Heart right ventricle (tissue), 16 donors: ENCODE measurements around the gene MS4A1. TPM values are rescaled to one million over a fixed set of nuclear protein-coding genes. Genes with fewer than 3 reads are reported as not detected.

Experiments
- ATAC-seq, 8 donors: fragments of 200-7000 bp; cut with Tn5 transposase; one replicate each; pipeline ENCODE4 v1.9.1; 2020; ENCODE audit warnings: mild to moderate bottlenecking in 8 of 8, moderate library complexity in 8 of 8, moderate number of reproducible peaks in 1 of 8
- DNase-seq, 2 donors: peaks; one replicate each; pipeline ENCODE4 v3.0.0-alpha.2; 2020
- H3K27ac ChIP-seq, 10 donors: fragments of 200-600 bp; sonication (generic) in 2 of 10; one replicate each; pipeline versions ENCODE4 v1.5.0 to v1.8.0; 2020 to 2022; ENCODE audit warnings: mild to moderate bottlenecking in 3 of 10
- H3K27me3 ChIP-seq, 7 donors: fragments of 200-600 bp; one replicate each; pipeline ENCODE4 v1.8.0; 2021 to 2022; ENCODE audit warnings: mild to moderate bottlenecking in 2 of 7
- H3K36me3 ChIP-seq, 9 donors: fragments of 200-600 bp; sonication (generic) in 1 of 9; one replicate each; pipeline versions ENCODE4 v1.5.0 to v1.8.0; 2020 to 2022; ENCODE audit warnings: mild to moderate bottlenecking in 2 of 9
- H3K4me1 ChIP-seq, 9 donors: fragments of 200-600 bp; sonication (generic) in 1 of 9; one replicate each; pipeline versions ENCODE4 v1.5.0 to v1.8.0; 2020 to 2022; ENCODE audit warnings: mild to moderate bottlenecking in 4 of 9
- H3K4me3 ChIP-seq, 10 donors: fragments of 200-600 bp; sonication (generic) in 2 of 10; one replicate each; pipeline versions ENCODE4 v1.5.0 to v1.8.0; 2020 to 2022; ENCODE audit warnings: mild to moderate bottlenecking in 7 of 10, moderate library complexity in 2 of 10
- H3K9me3 ChIP-seq, 11 donors: fragments of 200-600 bp in 10 of 11; sonication (generic) in 2 of 11; one replicate each; pipeline versions ENCODE4 v1.5.0 to v1.8.0; 2013 to 2022; ENCODE audit warnings: mild to moderate bottlenecking in 2 of 11, control low read depth in 1 of 11, moderate library complexity in 1 of 11
- WGBS, 2 donors: extraction: QIAGEN DNeasy Blood & Tissue Kit; methylation state at CpG; one replicate each; pipeline ENCODE4 v1.1.7; 2013; ENCODE audit warnings: inconsistent platforms in 1 of 2; 5-methylcytosine and 5-hydroxymethylcytosine counted together
- intact Hi-C, 10 donors: fragments of 100-400 bp; cut with DNase I; formaldehyde crosslinking; loops; one replicate each; pipeline versions ENCODE4 v1.11.1 to v1.14.2; 2022
- polyA plus RNA-seq, 2 donors: library from polyadenylated mRNA; stranded (reverse); fragments of 200-250 nt; gene quantifications; one replicate each; pipeline ENCODE4 v1.2.3, GENCODE V29; 2013
- total RNA-seq, 10 donors: library from RNA; stranded (reverse); fragmentation: NEBNext Ultra II Directional in 3 of 10; extraction: Animal tissue kit (Norgen Biotek cat#: 25700) in 3 of 10; gene quantifications; one replicate each; pipeline versions ENCODE4 v1.2.1 to v1.2.4, GENCODE V29; 2021 to 2023
- TF ChIP-seq, protein P1 (sequence below), 9 donors: fragments of 200-600 bp; sonication (generic) in 2 of 9; IDR thresholded peaks; one replicate each; pipeline versions ENCODE4 v1.5.0 to v1.8.0; 2021 to 2022; ENCODE audit warnings: antibody characterized with exemption in 9 of 9, mild to moderate bottlenecking in 5 of 9, moderate library complexity in 1 of 9
- donor health status: Arrhythmogenic right ventricular cardiomyopathy.
- donor health status: ischemic (EF 13 %, LVEDD 7.1; RV severe dilation, severe dysfunction).
- donor health status: healthy with polysubstance abuse.
- donor health status: DM: no; HTN: yes; CAD: no.
- donor health status: DM: no; HTN: no; CAD: no.
- donor health status: ischemic (EF 25% LVEDD 6.9; RV normal size, moderate dysfunction).
- donor health status: ischemic (EF 25% LVEDD 5.7; RV mildly dilated, moderate dysfunction).
- donor health status: healthy.
- donor health status: DM: yes; HTN: yes; CAD: no.
- donor health status: Ischemic cardiomyopathy.
- donor health status: ischemic (EF 35%, LVEDD 5.7; RV mildly dilated, moderate dysfunction).
- donor health status: nonischemic (EF 11% LVEDD 7.7; RV severe dilation, severe dysfunction).
- donor health status: DM: yes; HTN: yes; CAD: no.
- donor health status: PGD.
- donor health status: ischemic (EF 29% LVEDD 5.4; RV normal size, mild dysfunction).
- donor health status: nonischemic (EF 23%, LVEDD 6.1; RV moderate dilation, normal function).

MS4A1 gene
- total and polyA plus RNA-seq, 12 donors: 0.17 to 0.51 (median 0.40) TPM; not detected in 8

GRCh38 chr11:60485987-60486386 lies 30.3 kb downstream of the MS4A1 start:
- TF ChIP-seq, protein P1, sequence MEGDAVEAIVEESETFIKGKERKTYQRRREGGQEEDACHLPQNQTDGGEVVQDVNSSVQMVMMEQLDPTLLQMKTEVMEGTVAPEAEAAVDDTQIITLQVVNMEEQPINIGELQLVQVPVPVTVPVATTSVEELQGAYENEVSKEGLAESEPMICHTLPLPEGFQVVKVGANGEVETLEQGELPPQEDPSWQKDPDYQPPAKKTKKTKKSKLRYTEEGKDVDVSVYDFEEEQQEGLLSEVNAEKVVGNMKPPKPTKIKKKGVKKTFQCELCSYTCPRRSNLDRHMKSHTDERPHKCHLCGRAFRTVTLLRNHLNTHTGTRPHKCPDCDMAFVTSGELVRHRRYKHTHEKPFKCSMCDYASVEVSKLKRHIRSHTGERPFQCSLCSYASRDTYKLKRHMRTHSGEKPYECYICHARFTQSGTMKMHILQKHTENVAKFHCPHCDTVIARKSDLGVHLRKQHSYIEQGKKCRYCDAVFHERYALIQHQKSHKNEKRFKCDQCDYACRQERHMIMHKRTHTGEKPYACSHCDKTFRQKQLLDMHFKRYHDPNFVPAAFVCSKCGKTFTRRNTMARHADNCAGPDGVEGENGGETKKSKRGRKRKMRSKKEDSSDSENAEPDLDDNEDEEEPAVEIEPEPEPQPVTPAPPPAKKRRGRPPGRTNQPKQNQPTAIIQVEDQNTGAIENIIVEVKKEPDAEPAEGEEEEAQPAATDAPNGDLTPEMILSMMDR (IDR thresholded peaks at IDR 0.05): peak in 2 of 9 donors; percentile 11 to 41
- peaks cover 0 to 7% (median 0%) of the 10 kb centered on the region in 7 donors for H3K27me3 ChIP-seq
- ATAC-seq (no peak), DNase-seq (no peak)
- peaks cover 0 to 7% (median 0%) of the 10 kb centered on the region in 9 donors for H3K4me1 ChIP-seq
- H3K9me3 ChIP-seq: no peaks in the 10 kb centered on the region
- no peak overlapping the region for H3K4me3 ChIP-seq
- intact Hi-C loops: no loop called here
- WGBS, 2 donors: 63 to 65% methylated on average over 5 of the region's 5 CpGs
- H3K27ac ChIP-seq: no peak overlapping the region
- no peaks in the 10 kb centered on the region for H3K36me3 ChIP-seq

DNA sequence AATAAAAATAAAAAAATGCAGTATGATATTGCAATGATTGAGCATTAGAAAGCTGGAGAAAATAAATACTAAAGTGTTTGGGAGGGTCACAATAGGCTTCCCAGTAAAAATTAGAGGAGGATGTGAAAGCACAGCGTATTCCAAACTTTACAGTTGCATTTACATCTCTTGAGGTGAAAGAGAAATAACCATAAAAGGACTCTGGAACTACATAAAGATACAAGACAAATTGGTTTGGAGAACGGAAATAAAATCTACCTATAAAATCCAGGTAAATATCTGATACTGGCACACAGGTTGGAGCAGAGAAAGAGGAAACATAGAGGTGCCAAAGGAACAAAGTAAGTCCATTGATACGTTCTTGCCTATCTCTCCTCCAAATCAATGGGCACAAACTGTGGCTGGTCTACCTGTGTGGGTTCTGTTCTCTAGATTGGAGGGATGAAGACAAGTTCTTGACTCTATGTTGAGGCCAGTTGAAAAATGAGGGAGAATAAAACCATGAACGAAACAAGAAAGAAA lies 36.9 kb downstream of the MS4A1 start, which contains the start of gene MS4A12:
Gene MS4A12, plus strand, starts transcription at position 291 of the 522 bp plus-strand sequence. CDS start 4,541 bp downstream, outside the sequence.
- intact Hi-C loops: no loop called here
- Histone ChIP-seq H3K9me3 (no peaks in the 10 kb centered on the region), H3K27me3 (peaks cover 0 to 7% (median 0%) of the 10 kb centered on the region in 7 donors), H3K4me3 (no peak within 1 kb of the TSS), H3K4me1 (no peaks in the 10 kb centered on the region), H3K27ac (no peak within 1 kb of the TSS), H3K36me3 (no peaks in the 10 kb centered on the region)
- TF ChIP-seq, protein P1 (IDR thresholded peaks at IDR 0.05): no peak
- WGBS, 2 donors: 71 to 80% methylated on average over 4 of the region's 4 CpGs
- ATAC-seq (no peak), DNase-seq (no peak)

DNA sequence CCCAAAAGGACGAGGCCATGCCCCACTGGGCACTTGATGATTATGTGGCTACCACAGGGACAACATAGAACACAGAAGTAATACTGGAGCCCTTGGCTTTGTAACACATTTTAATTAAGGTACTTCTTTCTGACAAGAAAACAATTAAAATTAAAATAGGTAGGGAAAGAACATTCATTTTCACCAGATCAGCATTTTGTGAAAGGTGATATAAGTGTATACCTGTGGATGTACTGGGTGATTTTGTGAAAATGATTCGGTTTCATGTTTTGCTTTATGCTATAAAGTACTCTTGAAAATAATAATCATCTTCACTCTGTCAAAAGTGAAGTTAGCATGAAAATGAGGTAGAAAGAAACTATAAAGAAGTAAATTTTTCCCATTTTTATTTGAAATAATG lies 37.8 kb downstream of the MS4A1 start:
- TF ChIP-seq, protein P1 (IDR thresholded peaks at IDR 0.05): no peak
- H3K9me3 ChIP-seq: no peaks in the 10 kb centered on the region
- 71 to 78% methylated on average over 2 of the region's 2 CpGs for WGBS, 2 donors
- H3K27ac ChIP-seq: no peak overlapping the region
- intact Hi-C loops: no loop called here
- no peak overlapping the region for H3K4me3 ChIP-seq
- no peaks in the 10 kb centered on the region for H3K36me3 ChIP-seq
- no peaks in the 10 kb centered on the region for H3K4me1 ChIP-seq
- no peak for ATAC-seq
- no peak for DNase-seq
- H3K27me3 ChIP-seq: peaks cover 0 to 7% (median 0%) of the 10 kb centered on the region in 7 donors

DNA sequence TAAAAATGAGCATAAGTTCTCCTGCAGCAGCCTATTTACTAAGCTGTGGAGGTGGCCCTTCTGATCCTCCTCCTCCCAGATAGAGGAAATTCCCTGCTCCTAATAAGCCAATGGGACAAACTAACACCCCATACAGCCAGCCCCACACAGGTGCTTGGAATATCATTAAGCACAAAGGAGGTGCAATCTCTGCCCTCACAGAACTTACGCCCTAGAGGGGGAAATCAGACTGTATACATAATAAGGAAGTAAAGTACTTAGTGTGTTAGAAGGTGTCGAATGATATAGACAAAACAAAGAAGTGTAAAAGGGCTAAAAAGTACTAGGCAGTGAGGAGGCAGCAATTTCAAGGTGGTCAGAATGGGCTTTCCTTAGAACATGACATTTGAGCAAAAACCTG lies 42.8 kb downstream of the MS4A1 start:
- Histone ChIP-seq H3K27me3 (no peaks in the 10 kb centered on the region), H3K9me3 (peaks cover 0 to 2% (median 0%) of the 10 kb centered on the region in 11 donors), H3K4me3 (no peak overlapping the region), H3K36me3 (no peaks in the 10 kb centered on the region), H3K27ac (peak overlapping the region in 1 of 10 donors; percentile 7), H3K4me1 (no peaks in the 10 kb centered on the region)
- peak in 1 of 8 donors; percentile 49 for ATAC-seq
- intact Hi-C loops: no loop called here
- TF ChIP-seq, protein P1 (IDR thresholded peaks at IDR 0.05): no peak
- no peak for DNase-seq
- 55 to 57% methylated on average over 2 of the region's 2 CpGs for whole genome bisulfite sequencing, 2 donors
